CD4-positive, alpha-beta T cell treated with Interleukin-4 for 1 hour (primary cell): Measurements from ENCODE around the gene OAT.
"Not testable (repeated sequence)": the region's sequence is repeated elsewhere in the genome, so short reads cannot be mapped to it uniquely, and the experiment has no call there.

ENCODE experiments used
- DNase-seq, 2 donors: peaks; one replicate each; pipeline ENCODE4 v3.0.0-alpha.2; 2020 to 2022

Gene OAT

GRCh38 chr10:124375691-124376090 is 43.0 kb downstream of the OAT start:
- no peak for DNase-seq

- no peak for DNase-seq
These were observed 43.4 kb downstream of the OAT start for GRCh38 chr10:124375353-124375614.

- no peak for DNase-seq
These were observed 44.0 kb downstream of the OAT start for GRCh38 chr10:124374535-124375352.

GRCh38 chr10:124372899-124373298 is 45.8 kb downstream of the OAT start:
- DNase-seq: no peak

- no peak for DNase-seq
These were observed 48.3 kb downstream of the OAT start for GRCh38 chr10:124370426-124370825.

GRCh38 chr10:124369986-124370385 is 48.7 kb downstream of the OAT start:
- DNase-seq: no peak

- DNase-seq: not testable (repeated sequence)
These were observed 49.2 kb downstream of the OAT start for GRCh38 chr10:124369533-124369932.

- DNase-seq: no peak
These were observed 49.7 kb downstream of the OAT start for GRCh38 chr10:124369066-124369465.

GRCh38 chr10:124367936-124368335 is 50.8 kb downstream of the OAT start:
- no peak for DNase-seq

GRCh38 chr10:124367414-124367813 is 51.3 kb downstream of the OAT start:
- DNase-seq: no peak

GRCh38 chr10:124366825-124367224 is 51.9 kb downstream of the OAT start:
- no peak for DNase-seq

- no peak for DNase-seq
These were observed 52.4 kb downstream of the OAT start for GRCh38 chr10:124366343-124366742.

- DNase-seq: no peak
These were observed 54.0 kb downstream of the OAT start for GRCh38 chr10:124364674-124365073.

GRCh38 chr10:124362568-124362967 is 56.2 kb downstream of the OAT start:
- no peak for DNase-seq

GRCh38 chr10:124359336-124359832 is 59.3 kb downstream of the OAT start:
- DNase-seq: no peak

GRCh38 chr10:124357561-124357885 is 61.2 kb downstream of the OAT start:
- DNase-seq: no peak

GRCh38 chr10:124356701-124357560 is 61.8 kb downstream of the OAT start:
- DNase-seq: no peak

GRCh38 chr10:124354411-124355382 is 64.0 kb downstream of the OAT start:
- peak; percentile 12 to 32 for DNase-seq

- DNase-seq: no peak
These were observed 64.8 kb downstream of the OAT start for GRCh38 chr10:124353896-124354295.

GRCh38 chr10:124353091-124353815 is 65.5 kb downstream of the OAT start:
- DNase-seq: no peak

- no peak for DNase-seq
These were observed 67.1 kb downstream of the OAT start for GRCh38 chr10:124351481-124352220.

- DNase-seq: no peak
These were observed 67.9 kb downstream of the OAT start for GRCh38 chr10:124350806-124351205.
